ENCODE measurements around the gene ATG7. TPM values are rescaled to one million over a fixed set of nuclear protein-coding genes. Genes with fewer than 3 reads are reported as not detected.

ATG7 gene
- total RNA-seq, 8 experiments from 2014 or later, result 16.9 to 39.4 (median 24.8) TPM

- in situ Hi-C loops (cut with MboI; ENCODE audit: low pct_unique_long_range_greater_than_20kb in 2 of 9, low sequenced_read_pairs in 9 of 9, unreplicated experiment in 9 of 9), result loop anchor here (10.0 to 25.0 kb wide), 7 partner anchors 123 to 448 kb away; partner anchors contain the start of genes VGLL4 (in 2 of the 9) and TAMM41 (in 1 of the 9)
- 30 to 91% (median 77%) methylated on average over 3 to 9 of the region's 10 CpGs for WGBS, 10 experiments
- Histone ChIP-seq H3K27ac (no peak overlapping the region), H3K4me3 (no peak overlapping the region), H3K4me1 (replicated peaks in 1 of 2) (peaks cover 3 to 25% of the 10 kb centered on the region in 2 donors)
- ATAC-seq (replicated peaks in 6 of 8), result peak in 2 of 8 experiments; percentile 7 to 37
These were observed 117.4 kb downstream of the ATG7 start for GRCh38 chr3:11389386-11390268.

GRCh38 chr3:11390411-11391131 is 118.4 kb downstream of the ATG7 start:
- peak in 2 of 8 experiments; percentile 13 to 40 for ATAC-seq (replicated peaks in 6 of 8)
- no peak overlapping the region for H3K27ac ChIP-seq
- 29 to 56% (median 50%) methylated on average over 1 to 5 of the region's 5 CpGs; no CpG with 5 or more reads in 1 of the 10 experiments for WGBS, 10 experiments
- H3K4me3 ChIP-seq, result no peak overlapping the region
- peaks cover 3 to 19% of the 10 kb centered on the region in 2 donors for H3K4me1 ChIP-seq (replicated peaks in 1 of 2)
- in situ Hi-C loops (cut with MboI; ENCODE audit: low pct_unique_long_range_greater_than_20kb in 2 of 9, low sequenced_read_pairs in 9 of 9, unreplicated experiment in 9 of 9), result loop anchor here in 8 of 9 experiments (25.0 kb wide), 5 partner anchors 122 to 447 kb away; partner anchors contain the start of genes TAMM41 (in 1 of the 8) and VGLL4 (in 1 of the 8)

GRCh38 chr3:11391174-11391879 is 119.1 kb downstream of the ATG7 start:
- peaks cover 3 to 15% of the 10 kb centered on the region in 2 donors for H3K4me1 ChIP-seq (replicated peaks in 1 of 2)
- ATAC-seq (replicated peaks in 6 of 8), result no peak
- peak overlapping the region in 1 of 2 donors; percentile 9 for H3K27ac ChIP-seq
- in situ Hi-C loops (cut with MboI; ENCODE audit: low pct_unique_long_range_greater_than_20kb in 2 of 9, low sequenced_read_pairs in 9 of 9, unreplicated experiment in 9 of 9), result loop anchor here in 8 of 9 experiments (25.0 kb wide), 5 partner anchors 121 to 446 kb away; partner anchors contain the start of genes TAMM41 (in 1 of the 8) and VGLL4 (in 1 of the 8)
- no peak overlapping the region for H3K4me3 ChIP-seq
- 20 to 85% (median 40%) methylated on average over 2 to 6 of the region's 6 CpGs; no CpG with 5 or more reads in 1 of the 10 experiments for WGBS, 10 experiments

- WGBS, 10 experiments, result 0 to 100% (median 65%) methylated on average over 1 to 3 of the region's 3 CpGs
- H3K27ac ChIP-seq, result no peak overlapping the region
- in situ Hi-C loops (cut with MboI; ENCODE audit: low pct_unique_long_range_greater_than_20kb in 2 of 9, low sequenced_read_pairs in 9 of 9, unreplicated experiment in 9 of 9), result loop anchor here in 8 of 9 experiments (25.0 kb wide), 5 partner anchors 120 to 445 kb away; partner anchors contain the start of genes TAMM41 (in 1 of the 8) and VGLL4 (in 1 of the 8)
- H3K4me1 ChIP-seq (replicated peaks in 1 of 2), result peaks cover 3 to 15% of the 10 kb centered on the region in 2 donors
- peak in 3 of 8 experiments; percentile 78 to 89 (median 80) for ATAC-seq (replicated peaks in 6 of 8)
- H3K4me3 ChIP-seq, result no peak overlapping the region
These were observed 120.0 kb downstream of the ATG7 start for GRCh38 chr3:11392014-11392859.

GRCh38 chr3:11392860-11393114 is 120.6 kb downstream of the ATG7 start:
- WGBS, 10 experiments, result 64 to 100% (median 100%) methylated on average over 1 to 2 of the region's 2 CpGs; no CpG with 5 or more reads in 3 of the 10 experiments
- in situ Hi-C loops (cut with MboI; ENCODE audit: low pct_unique_long_range_greater_than_20kb in 2 of 9, low sequenced_read_pairs in 9 of 9, unreplicated experiment in 9 of 9), result loop anchor here in 8 of 9 experiments (25.0 kb wide), 5 partner anchors 120 to 445 kb away; partner anchors contain the start of genes TAMM41 (in 1 of the 8) and VGLL4 (in 1 of the 8)
- no peak overlapping the region for H3K27ac ChIP-seq
- peaks cover 3 to 15% of the 10 kb centered on the region in 2 donors for H3K4me1 ChIP-seq (replicated peaks in 1 of 2)
- no peak overlapping the region for H3K4me3 ChIP-seq
- no peak for ATAC-seq (replicated peaks in 6 of 8)

- ATAC-seq (replicated peaks in 6 of 8), result no peak
- Histone ChIP-seq H3K4me3 (no peak overlapping the region), H3K27ac (no peak overlapping the region), H3K4me1 (replicated peaks in 1 of 2) (peaks cover 3 to 15% of the 10 kb centered on the region in 2 donors)
- WGBS, 10 experiments, result 79 to 100% (median 97%) methylated on average over 1 to 3 of the region's 3 CpGs; no CpG with 5 or more reads in 4 of the 10 experiments
- in situ Hi-C loops (cut with MboI; ENCODE audit: low pct_unique_long_range_greater_than_20kb in 2 of 9, low sequenced_read_pairs in 9 of 9, unreplicated experiment in 9 of 9), result loop anchor here in 8 of 9 experiments (25.0 kb wide), 5 partner anchors 119 to 444 kb away; partner anchors contain the start of genes TAMM41 (in 1 of the 8) and VGLL4 (in 1 of the 8)
These were observed 121.2 kb downstream of the ATG7 start for GRCh38 chr3:11393401-11393800.

GRCh38 chr3:11394392-11394791 is 122.2 kb downstream of the ATG7 start:
- in situ Hi-C loops (cut with MboI; ENCODE audit: low pct_unique_long_range_greater_than_20kb in 2 of 9, low sequenced_read_pairs in 9 of 9, unreplicated experiment in 9 of 9), result loop anchor here in 8 of 9 experiments (25.0 kb wide), 5 partner anchors 118 to 443 kb away; partner anchors contain the start of genes TAMM41 (in 1 of the 8) and VGLL4 (in 1 of the 8)
- Histone ChIP-seq H3K4me3 (no peak overlapping the region), H3K27ac (no peak overlapping the region), H3K4me1 (replicated peaks in 1 of 2) (peaks cover 3 to 15% of the 10 kb centered on the region in 2 donors)
- 93 to 100% (median 100%) methylated on average over 2 to 4 of the region's 4 CpGs; no CpG with 5 or more reads in 3 of the 10 experiments for WGBS, 10 experiments
- ATAC-seq (replicated peaks in 6 of 8), result no peak

GRCh38 chr3:11400213-11400612 is 128.0 kb downstream of the ATG7 start:
- 62 to 100% (median 80%) methylated on average over 1 to 4 of the region's 4 CpGs for WGBS, 10 experiments
- Histone ChIP-seq H3K4me3 (no peak overlapping the region), H3K4me1 (replicated peaks in 1 of 2) (no peaks in the 10 kb centered on the region), H3K27ac (no peak overlapping the region)
- in situ Hi-C loops (cut with MboI; ENCODE audit: low pct_unique_long_range_greater_than_20kb in 2 of 9, low sequenced_read_pairs in 9 of 9, unreplicated experiment in 9 of 9), result no loop called here
- ATAC-seq (replicated peaks in 6 of 8), result no peak

- WGBS, 10 experiments, result 88 to 100% (median 100%) methylated on average over 1 of the region's 1 CpG; no CpG with 5 or more reads in 2 of the 10 experiments
- H3K27ac ChIP-seq, result no peak overlapping the region
These were observed 129.2 kb downstream of the ATG7 start for GRCh38 chr3:11401434-11401833.

GRCh38 chr3:11405323-11405722 is 133.1 kb downstream of the ATG7 start:
- ATAC-seq (replicated peaks in 6 of 8), result no peak
- 79 to 100% (median 100%) methylated on average over 1 to 2 of the region's 2 CpGs; no CpG with 5 or more reads in 1 of the 10 experiments for WGBS, 10 experiments
- in situ Hi-C loops (cut with MboI; ENCODE audit: low pct_unique_long_range_greater_than_20kb in 2 of 9, low sequenced_read_pairs in 9 of 9, unreplicated experiment in 9 of 9), result no loop called here
- no peak overlapping the region for H3K4me3 ChIP-seq
- no peak overlapping the region for H3K27ac ChIP-seq
- H3K4me1 ChIP-seq (replicated peaks in 1 of 2), result no peaks in the 10 kb centered on the region

More at GRCh38 chr3:11401434-11401833, 129.2 kb downstream of the ATG7 start:
- Histone ChIP-seq H3K4me1 (replicated peaks in 1 of 2) (no peaks in the 10 kb centered on the region), H3K4me3 (no peak overlapping the region)
- in situ Hi-C loops (cut with MboI; ENCODE audit: low pct_unique_long_range_greater_than_20kb in 2 of 9, low sequenced_read_pairs in 9 of 9, unreplicated experiment in 9 of 9), result no loop called here
- ATAC-seq (replicated peaks in 6 of 8), result peak in 3 of 8 experiments; percentile 29 to 76 (median 43)

GRCh38 chr3:11407644-11408043 is 135.4 kb downstream of the ATG7 start:
- Histone ChIP-seq H3K4me1 (replicated peaks in 1 of 2) (no peaks in the 10 kb centered on the region), H3K4me3 (no peak overlapping the region), H3K27ac (no peak overlapping the region)
- in situ Hi-C loops (cut with MboI; ENCODE audit: low pct_unique_long_range_greater_than_20kb in 2 of 9, low sequenced_read_pairs in 9 of 9, unreplicated experiment in 9 of 9), result no loop called here
- WGBS, 10 experiments, result 60 to 71% (median 70%) methylated on average over 1 of the region's 1 CpG; no CpG with 5 or more reads in 7 of the 10 experiments
- no peak for ATAC-seq (replicated peaks in 6 of 8)
